K562 (cell line): ENCODE measurements around the gene AFF1. TPM values are rescaled to one million over a fixed set of nuclear protein-coding genes. Genes with fewer than 3 reads are reported as not detected.

Experiments
- ATAC-seq: fragments of 200-7000 bp; cut with Tn5 transposase; 3 replicates; pipeline ENCODE4 v1.9.1; 2020; ENCODE audit warnings: moderate library complexity
- BruUV-seq: library from RNA; stranded (reverse); fragments of 400-500 nt; replicated peaks from 2 replicates; lab custom pipeline; 2021; lab: Mats Ljungman, UMichigan
- CTCF ChIA-PET: fragments of 300-600 bp; formaldehyde crosslinking; extraction: SDS; loops from one replicate; lab custom pipeline; 2021; ENCODE audit warnings: low intra/inter-chr PET ratio; lab: Yijun Ruan, JAX
- POLR2A ChIA-PET: fragments of 300-600, 350-650 bp; sonication (Branson Sonifier 250); formaldehyde crosslinking; extraction: SDS; loops from one replicate; lab custom pipeline; 2021; ENCODE audit warnings: antibody characterized with exemption, inconsistent platforms; lab: Yijun Ruan, JAX
- DNase-seq, 4 experiments: peaks; one replicate each; pipeline versions ENCODE4 v3.0.0 to v3.0.0-alpha.2; 2011 to 2018; ENCODE audit warnings: low spot score in 3 of 4, mixed read lengths in 3 of 4; ENCODE audit errors: extremely low read depth in 1 of 4
- FAIRE-seq: peaks from 2 replicates; lab custom pipeline; 2011; peaks lifted over from hg19 to GRCh38; lab: Jason Lieb, UNC
- H2AFZ ChIP-seq: 2 replicates; pipeline ENCODE4 v1.6.0; 2011; ENCODE audit warnings: low read depth, low read length, control low read depth, inconsistent platforms
- H3K27ac ChIP-seq: fragments of 200-600 bp; 3 replicates; pipeline ENCODE4 v1.8.0; 2011; ENCODE audit warnings: low read depth, mild to moderate bottlenecking, control low read depth, inconsistent platforms, low read length, moderate library complexity, mixed read lengths; ENCODE audit errors: extremely low read depth
- H3K27me3 ChIP-seq, 2 experiments: fragments of 300-600 bp in 1 of 2; 2 replicates in 1 of 2; 3 replicates in 1 of 2; pipeline versions ENCODE4 v1.6.0 to v1.8.0; 2011; ENCODE audit warnings: inconsistent platforms in 2 of 2, low read length in 2 of 2, mild to moderate bottlenecking in 1 of 2, mixed read lengths in 1 of 2, moderate library complexity in 1 of 2; ENCODE audit not compliant: control insufficient read depth in 2 of 2, insufficient read depth in 2 of 2
- H3K36me3 ChIP-seq: fragments of 300-600 bp; 3 replicates; pipeline ENCODE4 v1.8.0; 2011; ENCODE audit warnings: mild to moderate bottlenecking, low read length, inconsistent platforms; ENCODE audit not compliant: control insufficient read depth, insufficient read depth
- H3K4me1 ChIP-seq, 2 experiments: fragments of 200-600 bp in 1 of 2; replicated peaks in 1 of 2; 2 replicates in 1 of 2; 3 replicates in 1 of 2; pipeline versions ENCODE4 v1.5.1 to v1.8.0; 2011; ENCODE audit warnings: inconsistent platforms in 2 of 2, low read length in 2 of 2, mild to moderate bottlenecking in 1 of 2, mixed read lengths in 1 of 2, moderate library complexity in 1 of 2; ENCODE audit not compliant: control insufficient read depth in 2 of 2, insufficient read depth in 2 of 2
- H3K4me2 ChIP-seq: 2 replicates; pipeline ENCODE4 v1.6.1; 2011; ENCODE audit warnings: low read length, control low read depth, inconsistent platforms, mixed read lengths; ENCODE audit not compliant: insufficient read depth
- H3K4me3 ChIP-seq: fragments of 200-600 bp; sonication (generic), shearing (Covaris generic); 2 replicates; pipeline ENCODE4 v1.5.1; 2016; ENCODE audit warnings: control low read depth, inconsistent platforms
- H3K79me2 ChIP-seq: fragments of 200-600 bp; 3 replicates; pipeline ENCODE4 v1.8.0; 2011; ENCODE audit warnings: low read length, inconsistent platforms; ENCODE audit not compliant: control insufficient read depth, insufficient read depth
- H3K9ac ChIP-seq, 2 experiments: 2 replicates each; pipeline versions ENCODE4 v1.6.0 to v1.6.1; 2011; ENCODE audit warnings: low read depth in 2 of 2, low read length in 2 of 2, control low read depth in 1 of 2, inconsistent platforms in 1 of 2, mild to moderate bottlenecking in 1 of 2, mixed read lengths in 1 of 2; ENCODE audit not compliant: insufficient read depth in 1 of 2
- H3K9me1 ChIP-seq: one replicate; pipeline ENCODE4 v1.6.0; 2011; ENCODE audit warnings: inconsistent platforms, mild to moderate bottlenecking, low read length, moderate library complexity; ENCODE audit not compliant: control insufficient read depth, insufficient read depth
- H3K9me3 ChIP-seq: replicated peaks from 2 replicates; pipeline ENCODE4 v1.5.1; 2011; ENCODE audit warnings: low read depth, low read length, inconsistent platforms; ENCODE audit not compliant: control insufficient read depth, insufficient read depth
- H4K20me1 ChIP-seq: replicated peaks from 2 replicates; pipeline ENCODE4 v1.6.1; 2011; ENCODE audit warnings: low read length, inconsistent platforms, mixed read lengths; ENCODE audit not compliant: control insufficient read depth, insufficient read depth
- HNRNPLL ChIP-seq: fragments of 200-400 bp; formaldehyde crosslinking; IDR thresholded peaks from 2 replicates; pipeline ENCODE4 v1.6.1; 2017; ENCODE audit warnings: low read length, low read depth, mild to moderate bottlenecking; ENCODE audit not compliant: poor library complexity, severe bottlenecking
- ZNF41 ChIP-seq: fragments of 250-450 bp; sonication (Bioruptor Pico); conservative IDR thresholded peaks from 2 replicates; pipeline ENCODE4 v1.4.0; 2020; ENCODE audit warnings: mild to moderate bottlenecking
- WGBS: fragments of 100-300 bp; shearing (Covaris generic); methylation state at CpG from one replicate; pipeline ENCODE4 v1.1.6; 2016; ENCODE audit warnings: low coverage, mixed read lengths; ENCODE audit not compliant: insufficient coverage; ENCODE audit errors: missing lambda C conversion rate; 5-methylcytosine and 5-hydroxymethylcytosine counted together
- in situ Hi-C: fragments of 300-500 bp; cut with MboI; formaldehyde crosslinking; loops from 4 replicates; pipeline ENCODE4 v1.15.0; 2018; ENCODE audit warnings: inconsistent platforms, mixed read lengths
- intact Hi-C: fragments of 100-400 bp; cut with micrococcal nuclease; formaldehyde crosslinking; loops from 2 replicates; pipeline ENCODE4 v1.14.2; 2022
- polyA plus RNA-seq, 8 experiments: library from polyadenylated mRNA; depleted of rRNA in 4 of 8; stranded (reverse) in 5 of 8; unstranded in 3 of 8; fragments of >200 nt; fragmentation: Nextera tagmentation in 2 of 8; fragmentation: Illumina TruSeq in 1 of 8; extraction: Ambion mirVana in 2 of 8; extraction: Trizol in 1 of 8; gene quantifications; 2 replicates each; pipeline versions ENCODE4 v1.2.1 to v1.2.3, GENCODE V29; 2011 to 2014; ENCODE audit warnings: inconsistent platforms in 1 of 8, missing spikeins in 1 of 8
- total RNA-seq, 7 experiments: library from RNA; depleted of rRNA in 6 of 7; stranded (reverse); fragments of >200 nt in 6 of 7; fragmentation: Illumina TruSeq in 2 of 7; extraction: Trizol in 2 of 7; gene quantifications; 2 replicates each; pipeline versions ENCODE4 v1.2.1 to v1.2.3, GENCODE V29; 2011 to 2021; ENCODE audit warnings: low replicate concordance in 1 of 7
- TF ChIP-seq, protein P1 (sequence below): fragments of 250-450 bp; sonication (Bioruptor Pico); IDR thresholded peaks from 2 replicates; pipeline ENCODE4 v1.8.0; 2022; ENCODE audit warnings: inconsistent platforms, mild to moderate bottlenecking, moderate library complexity, borderline replicate concordance

AFF1 gene
- total and polyA plus RNA-seq, 9 of the 15 experiments (the other 6 are each of a cell fraction or from before 2014, with no cell fraction given): 4.1 to 47.5 (median 17.2) TPM

DNA sequence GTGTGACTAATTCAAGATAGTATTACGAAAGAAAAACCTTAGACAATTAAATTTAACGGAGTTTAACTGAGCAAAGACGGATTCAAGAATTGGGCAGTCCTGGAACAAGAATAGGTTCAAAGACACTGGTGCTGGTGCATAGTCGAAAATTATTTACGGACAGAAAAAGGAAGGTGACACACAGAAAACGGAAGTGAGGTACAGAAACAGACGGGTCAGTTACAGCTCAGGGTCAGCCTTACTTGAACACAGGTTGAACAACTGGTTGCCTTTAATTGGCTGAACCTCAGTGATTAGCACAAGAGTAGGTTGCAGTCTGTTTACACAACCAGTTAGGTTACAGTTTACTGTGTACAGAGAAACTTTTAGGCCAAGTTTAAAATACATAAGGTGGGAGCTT, 254.1 kb downstream of the AFF1 start:
- 84% methylated on average over 7 of the region's 7 CpGs for WGBS
- FAIRE-seq: no peak
- no peak for DNase-seq
- in situ Hi-C loops: no loop called here
- Histone ChIP-seq H3K9ac (no peak overlapping the region), H3K27ac (no peak overlapping the region), H2AFZ (no peak overlapping the region), H4K20me1 (no peaks in the 10 kb centered on the region), H3K4me3 (no peak overlapping the region), H3K36me3 (0 out of 3 replicates have a peak, but pooled peaks cover 3% of the 10 kb centered on the region), H3K4me1 (no peaks in the 10 kb centered on the region; a peak in 2 of 5 replicates), H3K79me2 (0 out of 3 replicates have a peak, but pooled peaks cover 5% of the 10 kb centered on the region), H3K4me2 (no peak overlapping the region), H3K9me3 (no peaks in the 10 kb centered on the region), H3K27me3 (no peaks in the 10 kb centered on the region), H3K9me1 (no peaks in the 10 kb centered on the region)
- no peak for ATAC-seq
- CTCF ChIA-PET: no interaction called here
- no TSS peak for BruUV-seq
- no peak for TF ChIP-seq HNRNPLL
- TF ChIP-seq, protein P1, sequence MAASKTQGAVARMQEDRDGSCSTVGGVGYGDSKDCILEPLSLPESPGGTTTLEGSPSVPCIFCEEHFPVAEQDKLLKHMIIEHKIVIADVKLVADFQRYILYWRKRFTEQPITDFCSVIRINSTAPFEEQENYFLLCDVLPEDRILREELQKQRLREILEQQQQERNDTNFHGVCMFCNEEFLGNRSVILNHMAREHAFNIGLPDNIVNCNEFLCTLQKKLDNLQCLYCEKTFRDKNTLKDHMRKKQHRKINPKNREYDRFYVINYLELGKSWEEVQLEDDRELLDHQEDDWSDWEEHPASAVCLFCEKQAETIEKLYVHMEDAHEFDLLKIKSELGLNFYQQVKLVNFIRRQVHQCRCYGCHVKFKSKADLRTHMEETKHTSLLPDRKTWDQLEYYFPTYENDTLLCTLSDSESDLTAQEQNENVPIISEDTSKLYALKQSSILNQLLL (CRISPR knock-in tag): peak; percentile 35; the same call in 1 of the 2 replicates
- TF ChIP-seq ZNF41 (CRISPR knock-in tag): no peak
- POLR2A ChIA-PET: no interaction called here
- intact Hi-C loops: no loop called here

Other genes starting within 250 kb of the AFF1 start
- not detected in 2 replicates for gene SLC10A6, start 85.6 kb upstream of the AFF1 start, total RNA-seq (2014; rRNA removed)
- gene SLC10A6, start 85.6 kb upstream of the AFF1 start, total RNA-seq (2014; rRNA removed; fragmentation: Illumina TruSeq; extraction: Trizol): not detected in 2 replicates
- gene SLC10A6, start 85.6 kb upstream of the AFF1 start, total RNA-seq (2015; rRNA removed; fragmentation: Illumina TruSeq; extraction: Trizol): not detected in 2 replicates
- not detected in 2 replicates for gene SLC10A6, start 85.6 kb upstream of the AFF1 start, total RNA-seq (2021)
- gene SLC10A6, start 85.6 kb upstream of the AFF1 start, polyA plus RNA-seq (2011; rRNA removed): not detected in 2 replicates
- not detected in 2 replicates for gene SLC10A6, start 85.6 kb upstream of the AFF1 start, polyA plus RNA-seq (2014; fragmentation: Illumina TruSeq; extraction: Trizol)
- not detected for gene SLC10A6, start 85.6 kb upstream of the AFF1 start, polyA plus RNA-seq (2014; fragmentation: Nextera tagmentation; extraction: Ambion mirVana)
- not detected in 2 replicates for gene SLC10A6, start 85.6 kb upstream of the AFF1 start, polyA plus RNA-seq (2014; rRNA removed)
- gene C4orf36, start 42.6 kb upstream of the AFF1 start, total RNA-seq (2014; rRNA removed): 0.14 TPM in 1 of 2 replicates, not detected in the other
- gene C4orf36, start 42.6 kb upstream of the AFF1 start, total RNA-seq (2014; rRNA removed; fragmentation: Illumina TruSeq; extraction: Trizol): not detected in 2 replicates
- not detected in 2 replicates for gene C4orf36, start 42.6 kb upstream of the AFF1 start, total RNA-seq (2015; rRNA removed; fragmentation: Illumina TruSeq; extraction: Trizol)
- gene C4orf36, start 42.6 kb upstream of the AFF1 start, total RNA-seq (2021): not detected in 2 replicates
- gene C4orf36, start 42.6 kb upstream of the AFF1 start, polyA plus RNA-seq (2011; rRNA removed): 0.17 TPM in 1 of 2 replicates, not detected in the other
- gene C4orf36, start 42.6 kb upstream of the AFF1 start, polyA plus RNA-seq (2014; fragmentation: Illumina TruSeq; extraction: Trizol): 0.45 TPM in 1 of 2 replicates, not detected in the other
- under 1 TPM in 1 of 2 experiments, not detected in 1; 0.23 TPM for gene C4orf36, start 42.6 kb upstream of the AFF1 start, polyA plus RNA-seq (2014; fragmentation: Nextera tagmentation; extraction: Ambion mirVana)
- not detected in 2 replicates for gene C4orf36, start 42.6 kb upstream of the AFF1 start, polyA plus RNA-seq (2014; rRNA removed)